Kidney glomerular epithelial cell (primary cell): Measurements from ENCODE around the gene RENBP.

ENCODE experiments used
- DNase-seq: peaks from one replicate; lab custom pipeline; 2025; lab: John Stamatoyannopoulos, UW

The RENBP gene

GRCh38 chrX:153919281-153919680 lies 25.2 kb downstream of the RENBP start:
- no peak for DNase-seq

- DNase-seq: no peak
Measured at GRCh38 chrX:153917869-153918268, 26.6 kb downstream of the RENBP start.

- DNase-seq: no peak
Measured at GRCh38 chrX:153913701-153914100, 30.7 kb downstream of the RENBP start.

- no peak for DNase-seq
Measured at GRCh38 chrX:153913211-153913610, 31.2 kb downstream of the RENBP start.

- no peak for DNase-seq
Measured at GRCh38 chrX:153911798-153912197, 32.6 kb downstream of the RENBP start.

GRCh38 chrX:153910446-153910845 lies 34.0 kb downstream of the RENBP start:
- DNase-seq: no peak

- no peak for DNase-seq
Measured at GRCh38 chrX:153909980-153910360, 34.5 kb downstream of the RENBP start.

- DNase-seq: no peak
Measured at GRCh38 chrX:153909024-153909979, 35.1 kb downstream of the RENBP start.

GRCh38 chrX:153908219-153908860 lies 36.1 kb downstream of the RENBP start:
- no peak for DNase-seq

GRCh38 chrX:153907456-153907855 lies 37.0 kb downstream of the RENBP start:
- DNase-seq: no peak

GRCh38 chrX:153906126-153906917 lies 38.1 kb downstream of the RENBP start:
- no peak for DNase-seq

GRCh38 chrX:153905481-153906095 lies 38.9 kb downstream of the RENBP start:
- DNase-seq: no peak

- DNase-seq: no peak
Measured at GRCh38 chrX:153903991-153904957, 40.2 kb downstream of the RENBP start, which contains the start of gene AVPR2. Gene AVPR2 (plus strand): TSS chrX:153904673. CDS start chrX:153905146, 473 bp downstream.

GRCh38 chrX:153903238-153903980 lies 41.0 kb downstream of the RENBP start:
- no peak for DNase-seq

- DNase-seq: no peak
Measured at GRCh38 chrX:153902385-153902784, 42.1 kb downstream of the RENBP start.

GRCh38 chrX:153901753-153902140 lies 42.7 kb downstream of the RENBP start:
- no peak for DNase-seq

GRCh38 chrX:153900831-153901752 lies 43.4 kb downstream of the RENBP start:
- DNase-seq: peak; percentile 75

GRCh38 chrX:153897899-153898298 lies 46.5 kb downstream of the RENBP start:
- no peak for DNase-seq

GRCh38 chrX:153889123-153889522 lies 55.3 kb downstream of the RENBP start:
- DNase-seq: no peak
